ENCODE measurements around the gene MRPL24. TPM values are rescaled to one million over a fixed set of nuclear protein-coding genes. Genes with fewer than 3 reads are reported as not detected.
"Not testable (repeated sequence)": the region's sequence is repeated elsewhere in the genome, so short reads cannot be mapped to it uniquely, and the experiment has no call there.

Gene MRPL24
- total RNA-seq, 8 experiments from 2014 or later = 81.4 to 166 (median 101) TPM

DNA sequence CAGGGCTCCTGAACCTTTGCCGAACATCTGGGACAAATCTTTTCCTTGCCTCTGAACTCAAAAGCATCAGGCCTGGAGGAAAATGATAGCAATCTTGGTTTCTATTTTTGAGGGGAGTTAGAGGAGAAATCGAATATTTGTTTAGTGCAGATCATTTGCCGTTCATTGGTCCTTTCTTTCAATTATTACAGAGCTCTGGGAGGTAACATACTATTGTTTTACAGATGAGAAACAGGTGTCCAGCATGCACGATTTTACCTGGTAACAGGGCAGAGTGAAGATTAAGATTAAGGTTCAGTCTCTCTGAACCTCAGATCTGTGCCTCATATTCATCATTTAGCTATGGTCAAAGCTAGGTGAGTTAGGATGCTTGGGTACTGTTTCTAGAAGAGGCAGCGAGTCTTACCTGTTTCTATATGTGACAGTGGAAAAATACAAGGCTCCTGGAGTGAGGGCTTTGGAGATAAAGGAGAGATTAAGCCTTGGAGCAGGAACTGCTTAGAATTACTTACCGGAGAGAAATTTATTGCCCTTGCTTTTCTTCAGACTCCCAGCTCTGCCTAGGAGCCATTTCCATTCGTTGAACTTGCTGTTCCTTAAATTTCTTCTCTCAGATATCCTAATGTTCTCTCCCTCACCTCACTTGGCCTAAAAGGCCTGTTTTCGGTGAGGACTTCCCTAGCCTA is 27.9 kb upstream of the MRPL24 start:
- Histone ChIP-seq H3K4me3 (peak overlapping the region; percentile 67 to 82 (median 72)), H3K27ac (no peak overlapping the region), H3K4me1 (replicated peaks in 1 of 2) (peaks cover 20 to 27% of the 10 kb centered on the region in 2 donors)
- no peak for ATAC-seq (replicated peaks in 6 of 8)
- WGBS, 10 experiments = 18 to 60% (median 29%) methylated on average over 1 to 8 of the region's 8 CpGs
- in situ Hi-C loops (cut with MboI; ENCODE audit: low pct_unique_long_range_greater_than_20kb in 2 of 9, low sequenced_read_pairs in 9 of 9, unreplicated experiment in 9 of 9) = no loop called here

DNA sequence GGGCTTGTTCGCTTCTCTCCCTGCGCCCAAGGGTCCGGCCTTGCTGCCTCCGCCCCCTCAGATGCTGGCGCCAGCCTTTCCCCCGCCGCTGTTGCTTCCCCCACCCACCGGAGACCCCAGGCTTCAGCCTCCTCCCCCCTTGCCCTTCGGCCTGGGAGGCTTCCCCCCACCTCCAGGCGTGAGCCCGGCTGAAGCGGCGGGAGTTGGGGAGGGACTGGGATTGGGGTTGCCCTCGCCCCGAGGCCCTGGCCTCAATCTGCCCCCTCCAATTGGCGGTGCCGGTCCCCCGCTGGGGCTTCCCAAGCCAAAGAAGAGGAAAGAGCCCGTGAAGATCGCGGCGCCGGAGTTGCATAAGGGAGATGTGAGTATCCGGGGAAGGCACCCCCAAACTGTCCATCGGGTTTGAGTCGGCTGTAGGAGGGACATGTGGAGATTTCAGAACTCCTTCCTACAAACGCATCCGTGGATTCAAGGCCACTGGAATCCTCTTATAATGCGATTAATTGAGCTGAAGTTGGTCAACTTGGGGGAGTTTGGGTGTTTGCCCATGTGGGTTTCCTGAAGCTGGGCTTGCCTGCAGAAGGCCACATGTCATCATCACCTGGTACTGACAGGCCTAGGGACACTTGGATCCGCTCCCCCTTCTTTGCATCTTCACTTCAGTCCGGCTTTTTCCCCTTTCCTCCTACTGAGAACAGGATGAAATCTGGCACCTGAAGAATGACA is 27.2 kb upstream of the MRPL24 start:
- H3K4me3 ChIP-seq = peak overlapping the region; percentile 67 to 82 (median 72)
- WGBS, 10 experiments = 0 to 7% (median 0%) methylated on average over 2 to 16 of the region's 31 CpGs; no CpG with 5 or more reads in 2 of the 10 experiments
- in situ Hi-C loops (cut with MboI; ENCODE audit: low pct_unique_long_range_greater_than_20kb in 2 of 9, low sequenced_read_pairs in 9 of 9, unreplicated experiment in 9 of 9) = no loop called here
- peak in 6 of 8 experiments; percentile 2 to 8 (median 2) for ATAC-seq (replicated peaks in 6 of 8)
- peaks cover 20 to 27% of the 10 kb centered on the region in 2 donors for H3K4me1 ChIP-seq (replicated peaks in 1 of 2)
- peak overlapping the region; percentile 80 to 90 for H3K27ac ChIP-seq

DNA sequence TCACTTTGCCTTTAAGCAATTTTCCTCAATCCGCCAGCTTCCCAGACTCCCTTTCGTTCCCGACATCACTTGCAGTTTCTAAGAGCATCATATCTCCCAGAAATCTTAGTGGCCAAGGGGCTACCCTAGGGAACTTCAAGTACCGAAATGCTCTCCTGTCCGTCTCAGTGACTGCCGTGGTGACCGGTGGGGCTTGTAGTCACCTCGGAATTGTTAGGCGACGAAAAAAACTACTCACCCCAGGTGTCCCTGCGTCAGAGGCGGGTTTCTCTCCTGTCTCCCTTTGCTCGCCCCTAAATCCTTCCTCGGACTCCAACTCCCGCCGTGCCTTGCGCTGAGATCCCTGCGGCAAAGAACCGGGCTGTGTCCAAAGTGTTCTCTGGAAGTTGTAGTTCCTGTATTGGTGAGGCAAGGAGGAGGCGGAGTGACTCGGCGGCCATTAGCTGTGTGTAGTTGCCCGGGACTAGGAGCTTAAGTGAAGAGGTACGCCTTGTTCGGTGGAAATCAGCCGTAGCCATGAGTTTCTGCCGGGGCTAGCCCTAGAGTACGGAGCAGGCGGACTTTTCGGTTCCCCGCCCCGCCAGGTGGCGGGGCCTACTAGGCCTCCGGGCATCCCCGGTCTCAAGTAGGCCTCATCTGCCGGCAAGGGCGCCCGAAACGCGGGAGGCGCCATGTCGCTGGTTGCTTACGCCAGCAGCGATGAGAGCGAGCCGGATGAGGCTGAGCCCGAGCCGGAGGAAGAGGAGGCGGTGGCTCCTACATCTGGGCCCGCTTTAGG is 26.4 kb upstream of the MRPL24 start, which contains the start of gene PRCC:
Gene PRCC, plus strand, starts transcription at position 435 of the 778 bp plus-strand sequence. Its CDS starts 237 bp downstream, at position 672.
- ATAC-seq (replicated peaks in 6 of 8) = peak; percentile 92 to 96 (median 96)
- Histone ChIP-seq H3K4me1 (replicated peaks in 1 of 2) (peaks cover 14 to 21% of the 10 kb centered on the region in 2 donors), H3K27ac (peak within 1 kb of the TSS; percentile 80 to 90), H3K4me3 (peak within 1 kb of the TSS; percentile 67 to 82 (median 72))
- WGBS, 10 experiments = 0 to 4% (median 2%) methylated on average over 3 to 31 of the region's 50 CpGs; no CpG with 5 or more reads in 1 of the 10 experiments
- in situ Hi-C loops (cut with MboI; ENCODE audit: low pct_unique_long_range_greater_than_20kb in 2 of 9, low sequenced_read_pairs in 9 of 9, unreplicated experiment in 9 of 9) = no loop called here

DNA sequence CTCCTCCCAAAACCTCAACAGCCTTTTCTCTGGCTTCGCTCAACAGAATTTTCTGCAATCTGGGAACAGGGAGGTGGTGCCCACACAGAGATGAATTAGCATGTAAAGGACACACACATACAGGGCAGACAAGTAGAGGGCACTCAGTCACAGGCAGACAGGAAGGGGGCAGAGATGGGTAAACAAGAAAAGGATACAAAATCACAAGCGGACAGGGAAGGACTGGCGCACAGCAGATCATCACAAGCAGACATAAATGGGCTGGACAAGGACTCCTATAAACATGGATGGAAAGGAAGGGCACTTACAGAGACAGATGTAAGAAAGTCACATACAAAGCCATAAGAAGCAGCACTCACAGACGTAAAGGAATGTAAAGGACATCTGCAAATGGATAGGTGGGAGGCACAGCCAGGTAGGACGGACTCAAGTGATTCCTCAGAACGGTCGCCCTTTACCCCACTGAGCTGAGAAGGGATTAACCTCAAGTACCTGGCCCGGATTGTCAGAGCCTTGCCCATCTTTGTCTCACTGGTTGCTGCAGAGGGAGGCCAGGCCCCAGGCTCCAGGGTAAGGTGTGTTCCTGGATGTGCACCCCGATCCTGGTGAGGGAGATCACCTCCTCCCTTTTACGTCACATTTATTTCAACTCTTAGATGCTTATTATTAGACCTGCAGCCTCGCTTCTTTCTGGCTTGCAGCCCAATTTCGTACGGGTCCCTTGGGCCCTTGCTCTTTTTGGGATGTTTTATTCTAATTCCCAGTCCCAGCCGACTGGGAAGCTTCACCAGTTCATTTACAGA is 25.6 kb upstream of the MRPL24 start:
- ATAC-seq (replicated peaks in 6 of 8) = peak; percentile 3 to 15 (median 8)
- in situ Hi-C loops (cut with MboI; ENCODE audit: low pct_unique_long_range_greater_than_20kb in 2 of 9, low sequenced_read_pairs in 9 of 9, unreplicated experiment in 9 of 9) = no loop called here
- WGBS, 10 experiments = 0 to 39% (median 7%) methylated on average over 2 to 13 of the region's 14 CpGs
- Histone ChIP-seq H3K4me1 (replicated peaks in 1 of 2) (peaks cover 14 to 21% of the 10 kb centered on the region in 2 donors), H3K4me3 (peak overlapping the region; percentile 53 to 82 (median 72)), H3K27ac (peak overlapping the region; percentile 78 to 81)

DNA sequence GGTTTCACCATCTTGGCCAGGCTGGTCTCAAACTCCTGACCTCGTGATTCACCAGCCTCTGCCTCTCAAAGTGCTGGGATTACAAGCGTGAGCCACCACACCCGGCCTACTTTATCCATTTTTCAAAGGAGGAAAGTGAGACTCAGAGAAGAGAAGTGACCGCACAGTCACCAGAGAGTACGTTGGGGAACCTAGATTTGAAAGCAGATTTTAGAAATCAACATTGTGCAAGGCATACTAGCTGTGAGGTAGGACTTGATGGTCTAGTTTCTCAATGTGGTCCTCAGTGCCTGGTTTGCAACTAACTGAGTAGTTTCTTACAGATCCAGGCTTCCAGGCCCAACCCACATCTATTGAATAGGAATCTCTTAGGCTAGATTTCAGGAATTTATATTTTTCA is 24.8 kb upstream of the MRPL24 start:
- 70 to 94% (median 91%) methylated on average over 3 to 5 of the region's 5 CpGs; no CpG with 5 or more reads in 4 of the 10 experiments for WGBS, 10 experiments
- peak overlapping the region in 3 of 5 donors; percentile 53 to 81 (median 72) for H3K4me3 ChIP-seq
- no peak for ATAC-seq (replicated peaks in 6 of 8)
- in situ Hi-C loops (cut with MboI; ENCODE audit: low pct_unique_long_range_greater_than_20kb in 2 of 9, low sequenced_read_pairs in 9 of 9, unreplicated experiment in 9 of 9) = no loop called here
- peaks cover 15 to 21% of the 10 kb centered on the region in 2 donors for H3K4me1 ChIP-seq (replicated peaks in 1 of 2)
- H3K27ac ChIP-seq = no peak overlapping the region

DNA sequence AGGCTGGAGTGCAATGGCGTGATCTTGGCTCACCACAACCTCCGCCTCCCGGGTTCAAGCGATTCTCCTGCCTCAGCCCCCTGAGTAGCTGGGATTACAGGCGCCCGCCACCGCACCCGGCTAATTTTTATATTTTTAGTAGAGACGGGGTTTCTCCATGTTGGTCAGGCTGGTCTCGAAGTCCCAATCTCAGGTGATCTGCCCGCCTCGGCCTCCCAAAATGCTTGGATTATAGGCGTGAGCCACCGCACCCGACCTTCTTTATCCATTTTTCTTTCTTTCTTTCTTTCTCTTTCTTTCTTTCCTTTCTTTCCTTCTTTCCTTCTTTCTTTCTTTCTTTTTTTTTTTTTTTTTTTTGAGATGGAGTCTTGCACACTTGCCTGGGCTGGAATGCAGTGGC is 24.2 kb upstream of the MRPL24 start:
- H3K27ac ChIP-seq; ATAC-seq (replicated peaks in 6 of 8); H3K4me3 ChIP-seq; in situ Hi-C loops (cut with MboI; ENCODE audit: low pct_unique_long_range_greater_than_20kb in 2 of 9, low sequenced_read_pairs in 9 of 9, unreplicated experiment in 9 of 9): not testable (repeated sequence)
- peaks cover 19 to 24% of the 10 kb centered on the region in 2 donors for H3K4me1 ChIP-seq (replicated peaks in 1 of 2)
- WGBS, 10 experiments = 86 to 100% (median 96%) methylated on average over 3 to 14 of the region's 15 CpGs

DNA sequence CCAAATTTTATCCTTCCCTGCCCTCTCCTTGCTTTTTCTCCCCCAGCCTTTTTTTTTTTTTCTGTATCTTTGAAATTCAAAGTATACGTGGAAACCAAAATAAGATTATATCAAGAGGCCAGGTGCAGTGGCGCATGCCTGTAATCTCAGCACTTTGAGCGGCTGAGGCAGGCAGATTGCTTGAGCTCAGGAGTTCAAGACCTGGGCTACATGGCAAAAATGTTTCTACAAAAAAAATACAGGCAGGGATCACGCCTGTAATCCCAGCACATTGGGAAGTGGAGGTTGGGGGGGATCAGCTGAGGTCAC is 19.9 kb upstream of the MRPL24 start:
- Histone ChIP-seq H3K4me3 (no peak overlapping the region), H3K4me1 (replicated peaks in 1 of 2) (peaks cover 4 to 8% of the 10 kb centered on the region in 2 donors), H3K27ac (no peak overlapping the region)
- 60 to 100% (median 81%) methylated on average over 1 to 4 of the region's 4 CpGs for WGBS, 10 experiments
- ATAC-seq (replicated peaks in 6 of 8) = no peak
- in situ Hi-C loops (cut with MboI; ENCODE audit: low pct_unique_long_range_greater_than_20kb in 2 of 9, low sequenced_read_pairs in 9 of 9, unreplicated experiment in 9 of 9) = no loop called here

DNA sequence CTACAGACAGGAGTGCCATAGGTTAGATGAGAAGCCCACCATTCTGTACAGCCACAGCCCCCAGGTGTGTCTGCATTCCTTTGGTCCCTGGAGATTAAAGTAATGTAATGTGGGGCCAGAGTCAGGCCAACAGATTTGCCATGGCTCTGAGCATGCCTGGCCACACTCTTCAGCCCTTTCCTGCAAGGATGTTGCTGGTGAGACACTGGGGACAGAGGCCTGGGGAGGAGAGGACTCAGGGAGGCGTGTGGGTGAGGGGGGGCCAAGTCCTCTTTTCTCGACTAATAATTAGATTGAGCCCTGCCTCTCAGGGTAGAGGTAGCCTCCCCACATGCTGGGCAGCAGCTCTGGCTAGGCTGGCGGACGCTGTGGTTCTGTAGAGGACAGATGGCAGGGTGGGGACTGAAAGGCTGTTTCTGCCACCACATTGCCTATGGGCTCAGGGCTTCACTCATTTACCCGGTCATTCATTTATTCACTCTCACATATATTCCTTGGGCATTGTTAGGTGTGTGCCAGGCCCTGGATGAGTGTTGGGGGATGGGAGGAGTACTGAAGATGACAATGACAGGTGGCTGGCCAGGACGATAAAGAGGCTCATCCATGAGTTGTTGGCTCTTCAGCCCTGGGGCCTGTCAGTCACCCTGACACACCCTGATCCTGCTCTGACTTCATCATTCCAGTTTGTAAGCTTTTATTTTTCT is 19.4 kb upstream of the MRPL24 start:
- no peak overlapping the region for H3K4me3 ChIP-seq
- ATAC-seq (replicated peaks in 6 of 8) = peak in 5 of 8 experiments; percentile 21 to 89 (median 85)
- H3K4me1 ChIP-seq (replicated peaks in 1 of 2) = peaks cover 3 to 8% of the 10 kb centered on the region in 2 donors
- peak overlapping the region in 1 of 2 donors; percentile 27 for H3K27ac ChIP-seq
- WGBS, 10 experiments = 35 to 80% (median 51%) methylated on average over 1 to 3 of the region's 6 CpGs; no CpG with 5 or more reads in 4 of the 10 experiments
- in situ Hi-C loops (cut with MboI; ENCODE audit: low pct_unique_long_range_greater_than_20kb in 2 of 9, low sequenced_read_pairs in 9 of 9, unreplicated experiment in 9 of 9) = no loop called here

DNA sequence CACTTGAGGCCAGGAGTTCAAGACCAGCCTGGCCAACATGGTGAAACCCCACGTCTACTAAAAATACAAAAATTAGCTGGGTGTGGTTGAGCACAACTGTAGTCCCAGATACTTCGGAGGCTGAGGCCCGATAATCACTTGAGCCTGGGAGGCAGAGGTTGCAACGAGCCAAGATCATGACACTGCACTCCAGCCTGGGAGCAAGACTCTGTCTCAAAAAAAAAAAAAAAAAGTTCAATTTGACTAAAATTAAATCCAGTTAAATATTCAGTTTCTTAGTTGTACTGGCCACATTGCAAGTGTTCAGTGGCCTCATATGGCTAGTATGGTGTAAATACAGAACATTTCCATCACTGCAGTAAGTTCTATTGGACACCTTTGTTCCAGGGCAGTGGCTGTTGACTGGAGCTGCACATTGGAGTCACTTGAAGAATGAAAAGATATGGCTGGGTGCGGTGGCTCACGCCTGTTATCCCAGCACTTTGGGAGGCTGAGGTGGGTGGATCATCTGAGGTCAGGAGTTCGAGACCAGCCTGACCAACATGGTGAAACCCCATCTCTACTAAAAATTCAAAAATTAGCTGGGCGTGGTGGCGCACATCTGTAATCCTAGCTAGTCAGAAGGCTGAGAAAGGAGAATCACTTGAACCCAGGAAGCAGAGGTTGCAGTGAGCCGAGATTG is 16.8 kb upstream of the MRPL24 start:
- WGBS, 10 experiments = 75 to 100% (median 95%) methylated on average over 2 to 10 of the region's 10 CpGs; no CpG with 5 or more reads in 1 of the 10 experiments
- H3K4me3 ChIP-seq; in situ Hi-C loops (cut with MboI; ENCODE audit: low pct_unique_long_range_greater_than_20kb in 2 of 9, low sequenced_read_pairs in 9 of 9, unreplicated experiment in 9 of 9); ATAC-seq (replicated peaks in 6 of 8); H3K27ac ChIP-seq: not testable (repeated sequence)
- H3K4me1 ChIP-seq (replicated peaks in 1 of 2) = peaks cover 8 to 13% of the 10 kb centered on the region in 2 donors

DNA sequence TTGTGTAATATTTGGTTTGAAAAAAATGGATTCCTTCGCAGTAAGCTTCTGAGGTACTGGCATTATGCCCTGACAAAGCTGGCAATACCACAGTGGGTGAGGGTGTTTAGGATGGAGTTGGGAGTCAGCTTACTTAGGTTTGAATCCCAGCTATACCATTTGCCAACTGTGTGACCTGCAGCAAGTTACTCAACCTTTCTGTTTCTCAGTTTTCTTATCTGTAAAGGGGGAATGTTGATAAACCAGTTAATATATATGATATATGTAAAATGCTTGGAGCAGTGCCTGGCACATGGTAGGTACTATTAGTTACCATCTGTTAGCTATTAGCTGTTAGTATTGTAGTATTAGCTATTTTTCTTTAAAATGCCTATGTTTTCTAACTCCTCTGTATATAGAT is 15.5 kb upstream of the MRPL24 start:
- in situ Hi-C loops (cut with MboI; ENCODE audit: low pct_unique_long_range_greater_than_20kb in 2 of 9, low sequenced_read_pairs in 9 of 9, unreplicated experiment in 9 of 9) = no loop called here
- ATAC-seq (replicated peaks in 6 of 8) = no peak
- 80 to 100% (median 100%) methylated on average over 1 of the region's 1 CpG; no CpG with 5 or more reads in 2 of the 10 experiments for WGBS, 10 experiments
- Histone ChIP-seq H3K27ac (no peak overlapping the region), H3K4me3 (no peak overlapping the region), H3K4me1 (replicated peaks in 1 of 2) (peaks cover 12 to 14% of the 10 kb centered on the region in 2 donors)

DNA sequence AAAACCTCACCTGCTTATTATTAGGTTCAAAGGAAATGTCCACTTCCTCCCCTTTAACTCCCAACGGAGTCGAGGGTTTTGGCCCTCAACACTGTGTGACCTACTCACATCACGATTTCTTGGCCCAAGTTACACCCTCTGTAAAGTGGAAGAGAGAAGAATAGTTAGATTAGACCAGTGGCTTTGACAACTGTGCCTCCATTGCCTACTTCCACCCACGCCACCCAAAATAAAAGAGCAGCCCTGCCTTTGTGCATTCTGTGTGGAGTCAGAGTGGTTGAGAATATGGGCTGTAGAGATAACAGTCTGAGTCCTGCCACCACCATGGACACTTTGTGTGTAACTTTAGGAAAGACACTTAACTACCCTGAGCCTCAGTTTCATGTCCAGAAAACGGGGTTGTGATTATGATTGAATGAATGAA is 14.7 kb upstream of the MRPL24 start:
- Histone ChIP-seq H3K4me3 (no peak overlapping the region), H3K4me1 (replicated peaks in 1 of 2) (peaks cover 10 to 12% of the 10 kb centered on the region in 2 donors), H3K27ac (no peak overlapping the region)
- 0 to 100% (median 88%) methylated on average over 1 to 5 of the region's 5 CpGs; no CpG with 5 or more reads in 1 of the 10 experiments for WGBS, 10 experiments
- in situ Hi-C loops (cut with MboI; ENCODE audit: low pct_unique_long_range_greater_than_20kb in 2 of 9, low sequenced_read_pairs in 9 of 9, unreplicated experiment in 9 of 9) = no loop called here
- no peak for ATAC-seq (replicated peaks in 6 of 8)
